Adipocyte (in vitro differentiated cells): ENCODE results near the gene TMEM11.
A peak's percentile ranks its signal among the peaks of the same experiment; 100 is the strongest.

ENCODE experiments used
- DNase-seq: peaks from one replicate; pipeline ENCODE4 v3.0.0-alpha.2; 2015; ENCODE audit warnings: low read depth
- H3K27me3 ChIP-seq: replicated peaks from 2 replicates; pipeline ENCODE4 v1.7.0; 2013; ENCODE audit warnings: mild to moderate bottlenecking, low read length, moderate library complexity; ENCODE audit not compliant: control insufficient read depth, insufficient read depth
- H3K36me3 ChIP-seq: 2 replicates; pipeline ENCODE4 v1.7.0; 2013; ENCODE audit warnings: low read length, mild to moderate bottlenecking, moderate library complexity; ENCODE audit not compliant: control insufficient read depth, insufficient read depth, severe bottlenecking
- H3K4me1 ChIP-seq: 2 replicates; pipeline ENCODE4 v1.7.0; 2013; ENCODE audit warnings: mild to moderate bottlenecking, low read length, moderate library complexity; ENCODE audit not compliant: control insufficient read depth, insufficient read depth
- H3K4me3 ChIP-seq: 2 replicates; pipeline ENCODE4 v1.7.0; 2013; ENCODE audit warnings: mild to moderate bottlenecking, low read length, moderate library complexity
- H3K9ac ChIP-seq: 2 replicates; pipeline ENCODE4 v1.7.0; 2013; ENCODE audit warnings: mild to moderate bottlenecking, low read length, moderate library complexity
- H3K9me3 ChIP-seq: 2 replicates; pipeline ENCODE4 v1.7.0; 2013; ENCODE audit warnings: mild to moderate bottlenecking, low read length, moderate library complexity; ENCODE audit not compliant: control insufficient read depth

Gene TMEM11

GRCh38 chr17:21218101-21218500 lies 4.1 kb upstream of the TMEM11 start:
- no peak overlapping the region for H3K4me3 ChIP-seq
- H3K36me3 ChIP-seq, result peaks cover 12% of the 10 kb centered on the region
- H3K9ac ChIP-seq, result no peak overlapping the region
- H3K9me3 ChIP-seq, result no peaks in the 10 kb centered on the region
- H3K4me1 ChIP-seq, result peaks cover 16% of the 10 kb centered on the region
- no peaks in the 10 kb centered on the region for H3K27me3 ChIP-seq
- DNase-seq, result peak; percentile 9

- Histone ChIP-seq H3K9me3 (no peaks in the 10 kb centered on the region), H3K4me3 (no peak overlapping the region), H3K9ac (no peak overlapping the region), H3K4me1 (peaks cover 21% of the 10 kb centered on the region), H3K36me3 (peaks cover 7% of the 10 kb centered on the region), H3K27me3 (no peaks in the 10 kb centered on the region)
- no peak for DNase-seq
Observed at GRCh38 chr17:21217346-21217745, 3.4 kb upstream of the TMEM11 start.

- Histone ChIP-seq H3K9me3 (no peaks in the 10 kb centered on the region), H3K9ac (no peak overlapping the region), H3K4me1 (peaks cover 35% of the 10 kb centered on the region), H3K27me3 (no peaks in the 10 kb centered on the region), H3K4me3 (no peak overlapping the region), H3K36me3 (peaks cover 2% of the 10 kb centered on the region)
- no peak for DNase-seq
Observed at GRCh38 chr17:21215935-21216334, 2.0 kb upstream of the TMEM11 start.

GRCh38 chr17:21214777-21215541 lies 998 bp upstream of the TMEM11 start:
- Histone ChIP-seq H3K9me3 (no peaks in the 10 kb centered on the region), H3K4me3 (peak overlapping the region; percentile 92), H3K9ac (peak overlapping the region; percentile 99), H3K36me3 (peaks cover 11% of the 10 kb centered on the region), H3K4me1 (peaks cover 42% of the 10 kb centered on the region), H3K27me3 (no peaks in the 10 kb centered on the region)
- peak; percentile 56 for DNase-seq

GRCh38 chr17:21213638-21214014 lies 335 bp downstream of the TMEM11 start:
- Histone ChIP-seq H3K36me3 (peaks cover 15% of the 10 kb centered on the region), H3K4me1 (peaks cover 55% of the 10 kb centered on the region), H3K9ac (peak overlapping the region; percentile 99), H3K27me3 (no peaks in the 10 kb centered on the region), H3K4me3 (peak overlapping the region; percentile 92), H3K9me3 (no peaks in the 10 kb centered on the region)
- peak; percentile 73 for DNase-seq

GRCh38 chr17:21212826-21213637 lies 929 bp downstream of the TMEM11 start:
- no peaks in the 10 kb centered on the region for H3K27me3 ChIP-seq
- DNase-seq, result peak; percentile 15

GRCh38 chr17:21211825-21212479 lies 2.0 kb downstream of the TMEM11 start:
- Histone ChIP-seq H3K36me3 (peaks cover 17% of the 10 kb centered on the region), H3K4me1 (peaks cover 59% of the 10 kb centered on the region), H3K9me3 (no peaks in the 10 kb centered on the region), H3K27me3 (no peaks in the 10 kb centered on the region), H3K9ac (peak overlapping the region; percentile 99), H3K4me3 (peak overlapping the region; percentile 92)
- DNase-seq, result no peak

More at GRCh38 chr17:21212826-21213637, 929 bp downstream of the TMEM11 start:
- Histone ChIP-seq H3K36me3 (peaks cover 17% of the 10 kb centered on the region), H3K4me1 (peaks cover 59% of the 10 kb centered on the region), H3K9ac (peak overlapping the region; percentile 99), H3K9me3 (no peaks in the 10 kb centered on the region), H3K4me3 (peak overlapping the region; percentile 92)

GRCh38 chr17:21210411-21211076 lies 3.4 kb downstream of the TMEM11 start:
- peaks cover 53% of the 10 kb centered on the region for H3K4me1 ChIP-seq
- no peak overlapping the region for H3K4me3 ChIP-seq
- no peaks in the 10 kb centered on the region for H3K9me3 ChIP-seq
- DNase-seq, result no peak
- peaks cover 17% of the 10 kb centered on the region for H3K36me3 ChIP-seq
- no peaks in the 10 kb centered on the region for H3K27me3 ChIP-seq
- H3K9ac ChIP-seq, result no peak overlapping the region

GRCh38 chr17:21209511-21210175 lies 4.3 kb downstream of the TMEM11 start:
- no peak for DNase-seq
- peak overlapping the region; percentile 40 for H3K9ac ChIP-seq
- H3K4me3 ChIP-seq, result no peak overlapping the region
- H3K4me1 ChIP-seq, result peaks cover 47% of the 10 kb centered on the region
- no peaks in the 10 kb centered on the region for H3K9me3 ChIP-seq
- no peaks in the 10 kb centered on the region for H3K27me3 ChIP-seq
- peaks cover 17% of the 10 kb centered on the region for H3K36me3 ChIP-seq

- no peak overlapping the region for H3K4me3 ChIP-seq
- no peak for DNase-seq
- no peaks in the 10 kb centered on the region for H3K9me3 ChIP-seq
- peaks cover 49% of the 10 kb centered on the region for H3K4me1 ChIP-seq
- H3K9ac ChIP-seq, result peak overlapping the region; percentile 40
- peaks cover 17% of the 10 kb centered on the region for H3K36me3 ChIP-seq
- no peaks in the 10 kb centered on the region for H3K27me3 ChIP-seq
Observed at GRCh38 chr17:21208352-21208751, 5.6 kb downstream of the TMEM11 start.
